Progenitor cell of endocrine pancreas (in vitro differentiated cells): Measurements from ENCODE around the gene KRT37. TPM values are rescaled to one million over a fixed set of nuclear protein-coding genes. Genes with fewer than 3 reads are reported as not detected.
"Not testable (repeated sequence)": the region's sequence is repeated elsewhere in the genome, so short reads cannot be mapped to it uniquely, and the experiment has no call there.

Source experiments
- DNase-seq: peaks from one replicate; pipeline ENCODE4 v3.0.0; 2021; ENCODE audit warnings: low spot score; ENCODE audit not compliant: unreplicated experiment
- H3K27ac Mint-ChIP-seq: 2 replicates; pipeline ENCODE4 v1.8.0; 2021; ENCODE audit warnings: mild to moderate bottlenecking, moderate library complexity, mixed read lengths
- H3K27me3 Mint-ChIP-seq: 2 replicates; pipeline ENCODE4 v1.8.0; 2021; ENCODE audit warnings: mixed read lengths
- H3K36me3 Mint-ChIP-seq: 2 replicates; pipeline ENCODE4 v1.8.0; 2022; ENCODE audit warnings: mixed read lengths; ENCODE audit not compliant: insufficient read depth
- H3K4me1 Mint-ChIP-seq: 2 replicates; pipeline ENCODE4 v1.8.0; 2021; ENCODE audit warnings: low read depth, mixed read lengths
- H3K4me3 Mint-ChIP-seq: 2 replicates; pipeline ENCODE4 v1.8.0; 2021; ENCODE audit warnings: low read depth, mild to moderate bottlenecking, moderate library complexity, mixed read lengths
- H3K9me3 Mint-ChIP-seq: 2 replicates; pipeline ENCODE4 v1.8.0; 2021; ENCODE audit warnings: low read depth, mixed read lengths
- total RNA-seq: library from RNA; stranded (reverse); gene quantifications from 2 replicates; pipeline ENCODE4 v1.2.1, GENCODE V29; 2021
- TF ChIP-seq, protein P1 (sequence below): fragments of 200-600 bp; sonication (generic); IDR thresholded peaks from one replicate; pipeline ENCODE4 v1.5.0; 2021; ENCODE audit warnings: antibody characterized with exemption, mild to moderate bottlenecking; ENCODE audit not compliant: unreplicated experiment

Gene KRT37
- total RNA-seq, 1 donor from 2014 or later: not detected

DNA sequence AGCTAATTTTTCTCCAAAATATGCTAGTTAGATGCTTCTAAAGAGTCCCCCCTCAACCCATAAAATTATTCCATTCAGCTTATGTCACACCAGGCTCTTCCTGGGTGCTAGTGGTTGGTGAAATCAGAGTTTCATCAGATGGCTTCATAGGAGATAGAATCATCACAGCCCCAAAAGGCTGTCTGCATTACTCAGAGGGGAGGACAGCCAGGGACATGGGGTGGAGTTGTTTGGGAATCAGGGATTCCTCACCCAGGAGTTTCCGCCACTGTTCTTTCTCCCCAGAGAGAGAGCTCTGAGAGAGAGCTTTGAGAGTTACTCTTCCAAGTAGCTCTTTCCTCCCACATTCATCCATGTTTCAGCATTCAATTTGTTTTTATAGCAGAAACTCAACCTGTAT is 42.0 kb downstream of the KRT37 start:
- H3K27me3 Mint-ChIP-seq: peaks cover 14% of the 10 kb centered on the region
- peaks cover 7% of the 10 kb centered on the region for H3K9me3 Mint-ChIP-seq
- no peaks in the 10 kb centered on the region for H3K4me1 Mint-ChIP-seq
- no peak for DNase-seq
- TF ChIP-seq, protein P1, sequence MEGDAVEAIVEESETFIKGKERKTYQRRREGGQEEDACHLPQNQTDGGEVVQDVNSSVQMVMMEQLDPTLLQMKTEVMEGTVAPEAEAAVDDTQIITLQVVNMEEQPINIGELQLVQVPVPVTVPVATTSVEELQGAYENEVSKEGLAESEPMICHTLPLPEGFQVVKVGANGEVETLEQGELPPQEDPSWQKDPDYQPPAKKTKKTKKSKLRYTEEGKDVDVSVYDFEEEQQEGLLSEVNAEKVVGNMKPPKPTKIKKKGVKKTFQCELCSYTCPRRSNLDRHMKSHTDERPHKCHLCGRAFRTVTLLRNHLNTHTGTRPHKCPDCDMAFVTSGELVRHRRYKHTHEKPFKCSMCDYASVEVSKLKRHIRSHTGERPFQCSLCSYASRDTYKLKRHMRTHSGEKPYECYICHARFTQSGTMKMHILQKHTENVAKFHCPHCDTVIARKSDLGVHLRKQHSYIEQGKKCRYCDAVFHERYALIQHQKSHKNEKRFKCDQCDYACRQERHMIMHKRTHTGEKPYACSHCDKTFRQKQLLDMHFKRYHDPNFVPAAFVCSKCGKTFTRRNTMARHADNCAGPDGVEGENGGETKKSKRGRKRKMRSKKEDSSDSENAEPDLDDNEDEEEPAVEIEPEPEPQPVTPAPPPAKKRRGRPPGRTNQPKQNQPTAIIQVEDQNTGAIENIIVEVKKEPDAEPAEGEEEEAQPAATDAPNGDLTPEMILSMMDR: no peak
- no peak overlapping the region for H3K4me3 Mint-ChIP-seq
- H3K27ac Mint-ChIP-seq: no peak overlapping the region
- H3K36me3 Mint-ChIP-seq: no peaks in the 10 kb centered on the region

DNA sequence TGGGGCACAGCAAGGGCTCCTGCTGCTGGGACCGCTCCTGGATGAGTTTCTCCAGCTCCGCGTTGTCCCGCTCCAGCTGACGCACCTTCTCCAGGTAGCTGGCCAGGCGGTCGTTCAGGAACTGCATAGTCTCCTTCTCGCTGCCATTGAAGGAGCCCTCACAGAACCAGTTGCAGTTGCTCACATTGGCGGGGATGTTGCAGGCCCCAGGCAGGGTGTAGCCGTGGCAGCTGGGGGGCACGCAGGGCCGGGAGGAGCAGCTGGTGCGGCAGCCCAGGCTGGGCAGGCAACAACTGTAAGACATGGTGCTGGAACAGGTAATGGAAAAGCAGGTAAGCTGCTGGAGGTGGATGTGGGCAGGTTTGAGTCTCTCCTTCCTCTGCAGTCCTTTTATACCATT is 42.4 kb downstream of the KRT37 start, which contains the start of gene KRT34:
KRT34 (minus strand) TSS at position 364 of the 400 bp plus-strand sequence; CDS start at position 304, 60 bp downstream.
- not testable (repeated sequence) for H3K36me3 Mint-ChIP-seq, DNase-seq, H3K9me3 Mint-ChIP-seq, H3K4me1 Mint-ChIP-seq, H3K4me3 Mint-ChIP-seq, H3K27ac Mint-ChIP-seq
- peaks cover 17% of the 10 kb centered on the region for H3K27me3 Mint-ChIP-seq

DNA sequence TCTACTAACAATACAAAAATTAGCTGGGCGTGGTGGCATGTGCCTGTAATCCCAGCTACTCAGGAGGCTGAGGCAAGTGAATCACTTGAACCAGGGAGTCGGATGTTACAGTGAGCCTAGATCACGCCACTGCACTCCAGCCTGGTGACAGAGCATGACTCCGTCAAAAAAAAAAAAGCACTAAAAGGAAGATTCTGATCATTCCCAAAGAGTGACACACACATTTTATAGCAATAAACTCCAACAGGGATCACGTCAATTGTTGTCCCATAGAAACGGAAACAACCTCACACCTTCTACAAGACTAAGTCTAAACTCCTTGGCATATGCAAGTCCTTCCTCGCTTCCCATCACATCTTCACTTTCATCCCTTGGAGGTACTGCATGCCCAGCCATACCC is 44.3 kb downstream of the KRT37 start:
- not testable (repeated sequence) for DNase-seq, H3K4me1 Mint-ChIP-seq, H3K4me3 Mint-ChIP-seq, H3K36me3 Mint-ChIP-seq, H3K27ac Mint-ChIP-seq, H3K9me3 Mint-ChIP-seq
- H3K27me3 Mint-ChIP-seq: peaks cover 22% of the 10 kb centered on the region

DNA sequence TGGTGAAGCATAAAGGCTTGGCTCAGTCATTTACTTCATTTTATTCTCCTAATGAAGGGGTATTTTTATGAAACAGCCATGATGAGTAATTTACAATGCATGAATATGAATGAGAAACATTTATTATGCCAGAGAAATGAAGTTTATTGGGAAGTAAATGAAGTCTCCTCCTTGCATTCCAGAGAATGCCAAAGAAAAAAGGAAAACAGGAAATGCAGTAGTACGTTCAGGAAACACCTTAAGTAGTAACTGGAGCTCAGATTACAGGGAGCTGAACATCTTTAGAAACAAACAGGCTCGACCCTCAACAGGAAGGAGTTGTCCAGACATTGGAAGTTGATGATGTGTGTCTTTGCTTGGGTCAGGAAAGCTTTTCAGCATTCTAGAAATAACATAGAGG is 46.8 kb downstream of the KRT37 start:
- Mint-ChIP-seq H3K27ac (no peak overlapping the region), H3K4me1 (no peaks in the 10 kb centered on the region), H3K9me3 (peaks cover 3% of the 10 kb centered on the region), H3K27me3 (peaks cover 29% of the 10 kb centered on the region), H3K4me3 (no peak overlapping the region), H3K36me3 (no peaks in the 10 kb centered on the region)
- no peak for DNase-seq
- TF ChIP-seq, protein P1: no peak

Other genes starting within 250 kb of the KRT37 start
- gene KRTAP4-2, start 246.4 kb downstream of the KRT37 start, total RNA-seq: not detected in 2 replicates
- gene KRTAP4-1, start 239.7 kb downstream of the KRT37 start, total RNA-seq: not detected in 2 replicates
- gene KRTAP9-1, start 234.7 kb downstream of the KRT37 start, total RNA-seq: not detected in 2 replicates
- gene KRTAP9-2, start 197.9 kb downstream of the KRT37 start, total RNA-seq: not detected in 2 replicates
- gene KRTAP9-3, start 192.1 kb downstream of the KRT37 start, total RNA-seq: not detected in 2 replicates
- not detected in 2 replicates for gene KRTAP9-8, start 186.6 kb downstream of the KRT37 start, total RNA-seq
- gene KRTAP9-4, start 174.9 kb downstream of the KRT37 start, total RNA-seq: not detected in 2 replicates
- gene KRTAP9-9, start 169.2 kb downstream of the KRT37 start, total RNA-seq: not detected in 2 replicates
- gene KRTAP9-6, start 159.2 kb downstream of the KRT37 start, total RNA-seq: not detected in 2 replicates
- gene KRTAP9-7, start 148.9 kb downstream of the KRT37 start, total RNA-seq: not detected in 2 replicates
- not detected in 2 replicates for gene KRTAP29-1, start 121.7 kb downstream of the KRT37 start, total RNA-seq
- not detected in 2 replicates for gene KRTAP16-1, start 115.3 kb downstream of the KRT37 start, total RNA-seq
- not detected in 2 replicates for gene KRTAP17-1, start 108.9 kb downstream of the KRT37 start, total RNA-seq
- not detected in 2 replicates for gene KRT33A, start 73.8 kb downstream of the KRT37 start, total RNA-seq
- not detected in 2 replicates for gene KRT33B, start 54.8 kb downstream of the KRT37 start, total RNA-seq
- not detected in 2 replicates for gene KRT34, start 42.3 kb downstream of the KRT37 start, total RNA-seq
- not detected in 2 replicates for gene KRT31, start 27.0 kb downstream of the KRT37 start, total RNA-seq
- gene KRT38, start 16.4 kb upstream of the KRT37 start, total RNA-seq: not detected in 2 replicates
- not detected in 2 replicates for gene KRT32, start 42.8 kb upstream of the KRT37 start, total RNA-seq
- gene KRT35, start 56.6 kb upstream of the KRT37 start, total RNA-seq: not detected in 2 replicates
- gene KRT36, start 65.3 kb upstream of the KRT37 start, total RNA-seq: not detected in 2 replicates
- gene KRT13, start 81.0 kb upstream of the KRT37 start, total RNA-seq: not detected in 2 replicates
- 2.9 TPM in 2 replicates for gene KRT15, start 94.3 kb upstream of the KRT37 start, total RNA-seq
- 398 and 429 TPM in 2 replicates for gene KRT19, start 103.7 kb upstream of the KRT37 start, total RNA-seq
- not detected in 2 replicates for gene KRT9, start 147.5 kb upstream of the KRT37 start, total RNA-seq
- gene KRT14, start 162.3 kb upstream of the KRT37 start, total RNA-seq: not detected in 2 replicates
- not detected in 2 replicates for gene KRT16, start 188.2 kb upstream of the KRT37 start, total RNA-seq
- 0.22 and 0.46 TPM in 2 replicates for gene KRT17, start 200.0 kb upstream of the KRT37 start, total RNA-seq